ENCODE data around the gene MRPL40.

The MRPL40 gene

GRCh38 chr22:19405133-19405532, 27.2 kb upstream of the MRPL40 start:
- ChIA-PET CTCF (interaction anchor here (0.5 kb wide), 1 partner anchor 72 kb away, joined by 4 read pairs; no protein-coding TSS in a partner anchor), POLR2A (ENCODE audit: low non-redundant PET) (no interaction called here)
- DNase-seq (ENCODE audit: low spot score) = no peak
- H3K27ac ChIP-seq = no peak overlapping the region
- TF ChIP-seq CTCF (conservative IDR thresholded peaks at IDR 0.05; ENCODE audit: low read depth) = no peak

GRCh38 chr22:19405652-19406051, 26.7 kb upstream of the MRPL40 start:
- no peak for DNase-seq (ENCODE audit: low spot score)
- TF ChIP-seq CTCF (conservative IDR thresholded peaks at IDR 0.05; ENCODE audit: low read depth) = no peak
- ChIA-PET POLR2A (ENCODE audit: low non-redundant PET) (no interaction called here), CTCF (interaction anchor here (0.5 kb wide), 1 partner anchor 72 kb away, joined by 4 read pairs; no protein-coding TSS in a partner anchor)
- H3K27ac ChIP-seq = no peak overlapping the region

DNA sequence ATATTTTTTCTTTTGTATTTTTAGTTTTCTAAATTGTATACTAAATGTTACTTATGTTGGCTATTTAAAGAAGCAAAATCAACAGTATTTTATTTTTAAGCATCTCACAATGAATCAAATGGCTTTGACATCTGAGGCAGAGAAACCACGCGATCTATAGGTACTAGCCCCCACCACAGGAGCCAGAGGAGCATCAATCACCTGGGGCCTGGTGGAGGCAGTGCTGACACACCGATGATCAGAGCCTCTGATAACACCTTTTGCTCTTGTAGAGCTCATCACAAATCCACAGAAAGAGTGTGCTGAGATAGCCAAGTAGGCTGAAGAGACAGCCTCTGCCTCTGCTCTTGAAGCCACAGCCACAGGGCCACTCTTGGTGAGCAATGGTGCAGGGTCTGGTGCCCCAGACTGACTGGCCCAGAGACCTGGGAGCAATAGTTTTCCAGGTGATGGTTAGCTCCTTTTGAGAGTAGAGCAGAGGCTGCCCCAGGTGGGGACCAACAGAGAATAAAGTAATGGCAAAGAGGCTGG, 26.0 kb upstream of the MRPL40 start:
- H3K27ac ChIP-seq = no peak overlapping the region
- CTCF ChIA-PET = interaction anchor here (0.5 to 1.0 kb wide), 2 partner anchors 15 to 57 kb away, joined by 3 read pairs; no protein-coding TSS in a partner anchor
- DNase-seq (ENCODE audit: low spot score) = no peak
- TF ChIP-seq CTCF (conservative IDR thresholded peaks at IDR 0.05; ENCODE audit: low read depth) = no peak
- POLR2A ChIA-PET (ENCODE audit: low non-redundant PET) = no interaction called here

- ChIA-PET POLR2A (ENCODE audit: low non-redundant PET) (no interaction called here), CTCF (interaction anchor here (0.5 to 1.0 kb wide), 2 partner anchors 16 to 58 kb away, joined by 3 read pairs; no protein-coding TSS in a partner anchor)
- H3K27ac ChIP-seq = no peak overlapping the region
- TF ChIP-seq CTCF (conservative IDR thresholded peaks at IDR 0.05; ENCODE audit: low read depth) = no peak
- DNase-seq (ENCODE audit: low spot score) = no peak
These were observed 25.5 kb upstream of the MRPL40 start for GRCh38 chr22:19406846-19407245.

GRCh38 chr22:19407649-19408606, 24.4 kb upstream of the MRPL40 start:
- H3K27ac ChIP-seq = no peak overlapping the region
- POLR2A ChIA-PET (ENCODE audit: low non-redundant PET) = no interaction called here
- no peak for DNase-seq (ENCODE audit: low spot score)
- CTCF ChIA-PET = no interaction called here
- TF ChIP-seq CTCF (conservative IDR thresholded peaks at IDR 0.05; ENCODE audit: low read depth) = no peak

- TF ChIP-seq CTCF (conservative IDR thresholded peaks at IDR 0.05; ENCODE audit: low read depth) = no peak
- DNase-seq (ENCODE audit: low spot score) = no peak
- POLR2A ChIA-PET (ENCODE audit: low non-redundant PET) = no interaction called here
- H3K27ac ChIP-seq = no peak overlapping the region
- CTCF ChIA-PET = no interaction called here
These were observed 21.2 kb upstream of the MRPL40 start for GRCh38 chr22:19410941-19411689.
